ENCODE measurements around the gene RAB4A. TPM values are rescaled to one million over a fixed set of nuclear protein-coding genes. Genes with fewer than 3 reads are reported as not detected.

Gene RAB4A
- total RNA-seq (2014; rRNA removed; shearing (Covaris generic)), result 48.5 and 61.5 TPM in 2 replicates

GRCh38 chr1:229270547-229271447 lies at the start of gene RAB4A:
Gene RAB4A, plus strand, starts transcription at chr1:229271111. Its CDS starts 229 bp downstream, at chr1:229271340.
- peak; percentile 77 for DNase-seq (ENCODE audit: low spot score)

GRCh38 chr1:229222081-229222480 lies 48.8 kb upstream of the RAB4A start:
- DNase-seq (ENCODE audit: low spot score), result no peak

GRCh38 chr1:229223498-229223897 lies 47.4 kb upstream of the RAB4A start:
- no peak for DNase-seq (ENCODE audit: low spot score)

GRCh38 chr1:229224308-229224707 lies 46.6 kb upstream of the RAB4A start:
- DNase-seq (ENCODE audit: low spot score), result peak; percentile 58

- peak; percentile 41 for DNase-seq (ENCODE audit: low spot score)
Measured at GRCh38 chr1:229225331-229225782, 45.6 kb upstream of the RAB4A start.

GRCh38 chr1:229226796-229227195 lies 44.1 kb upstream of the RAB4A start:
- no peak for DNase-seq (ENCODE audit: low spot score)

- DNase-seq (ENCODE audit: low spot score), result peak; percentile 78
Measured at GRCh38 chr1:229227298-229227919, 43.5 kb upstream of the RAB4A start.

- no peak for DNase-seq (ENCODE audit: low spot score)
Measured at GRCh38 chr1:229228522-229228921, 42.4 kb upstream of the RAB4A start.

- no peak for DNase-seq (ENCODE audit: low spot score)
Measured at GRCh38 chr1:229229137-229229720, 41.7 kb upstream of the RAB4A start.

- no peak for DNase-seq (ENCODE audit: low spot score)
Measured at GRCh38 chr1:229229721-229230139, 41.2 kb upstream of the RAB4A start.

- DNase-seq (ENCODE audit: low spot score), result peak; percentile 44
Measured at GRCh38 chr1:229230140-229230892, 40.6 kb upstream of the RAB4A start.

GRCh38 chr1:229230893-229231753 lies 39.8 kb upstream of the RAB4A start:
- DNase-seq (ENCODE audit: low spot score), result peak; percentile 90

GRCh38 chr1:229231754-229232119 lies 39.2 kb upstream of the RAB4A start:
- no peak for DNase-seq (ENCODE audit: low spot score)

GRCh38 chr1:229234870-229235472 lies 35.9 kb upstream of the RAB4A start:
- DNase-seq (ENCODE audit: low spot score), result no peak

- DNase-seq (ENCODE audit: low spot score), result no peak
Measured at GRCh38 chr1:229237320-229237719, 33.6 kb upstream of the RAB4A start.

GRCh38 chr1:229238231-229238630 lies 32.7 kb upstream of the RAB4A start:
- DNase-seq (ENCODE audit: low spot score), result no peak

GRCh38 chr1:229238674-229239415 lies 32.1 kb upstream of the RAB4A start:
- DNase-seq (ENCODE audit: low spot score), result no peak

- no peak for DNase-seq (ENCODE audit: low spot score)
Measured at GRCh38 chr1:229240532-229240931, 30.4 kb upstream of the RAB4A start.

GRCh38 chr1:229241390-229241789 lies 29.5 kb upstream of the RAB4A start:
- no peak for DNase-seq (ENCODE audit: low spot score)

GRCh38 chr1:229243638-229244037 lies 27.3 kb upstream of the RAB4A start:
- no peak for DNase-seq (ENCODE audit: low spot score)
